H1 (cell line): ENCODE data around the gene TRIM32. TPM values are rescaled to one million over a fixed set of nuclear protein-coding genes. Genes with fewer than 3 reads are reported as not detected.

Experiments used
- CTCF ChIA-PET: fragments of 300-600 bp; sonication (Branson Sonifier 250); formaldehyde crosslinking; loops from one replicate; lab custom pipeline; 2021; ENCODE audit not compliant: partially characterized antibody; lab: Charles Lee
- POLR2A ChIA-PET: fragments of 300-600 bp; sonication (Branson Sonifier 250); formaldehyde crosslinking; loops from one replicate; lab custom pipeline; 2021; ENCODE audit warnings: inconsistent platforms; ENCODE audit not compliant: partially characterized antibody; lab: Charles Lee
- DNase-seq, 2 experiments: peaks; one replicate each; pipeline versions ENCODE4 v3.0.0 to v3.0.0-alpha.2; 2010 to 2022; ENCODE audit warnings: low spot score in 2 of 2, low read depth in 1 of 2, mixed read lengths in 1 of 2
- FAIRE-seq: peaks from 2 replicates; lab custom pipeline; 2011; peaks lifted over from hg19 to GRCh38; lab: Jason Lieb, UNC
- H2AFZ ChIP-seq: 2 replicates; pipeline ENCODE4 v1.8.1; 2012; ENCODE audit warnings: low read length, inconsistent platforms
- H2AK5ac ChIP-seq: 2 replicates; pipeline ENCODE4 v1.6.1; 2013; ENCODE audit warnings: low read depth, low read length
- H2BK120ac ChIP-seq: replicated peaks from 2 replicates; pipeline ENCODE3; 2013; ENCODE audit warnings: low read depth, low read length, inconsistent platforms
- H2BK12ac ChIP-seq: 2 replicates; pipeline ENCODE4 v1.6.1; 2013; ENCODE audit warnings: low read depth, low read length
- H2BK15ac ChIP-seq: 2 replicates; pipeline ENCODE4 v1.6.1; 2013; ENCODE audit warnings: low read length
- H2BK20ac ChIP-seq: 2 replicates; pipeline ENCODE4 v1.6.1; 2013; ENCODE audit warnings: low read length
- H2BK5ac ChIP-seq: 2 replicates; pipeline ENCODE4 v1.6.1; 2013; ENCODE audit warnings: low read depth, low read length
- H3K14ac ChIP-seq: 2 replicates; pipeline ENCODE4 v1.6.1; 2013; ENCODE audit warnings: inconsistent platforms; ENCODE audit not compliant: insufficient read length
- H3K18ac ChIP-seq: 2 replicates; pipeline ENCODE4 v1.6.1; 2013; ENCODE audit warnings: low read length; ENCODE audit errors: extremely low read depth
- H3K23ac ChIP-seq: 2 replicates; pipeline ENCODE4 v1.6.1; 2013; ENCODE audit warnings: inconsistent platforms; ENCODE audit not compliant: insufficient read length
- H3K23me2 ChIP-seq: 2 replicates; pipeline ENCODE4 v1.6.1; 2013; ENCODE audit warnings: low read depth, low read length
- H3K27ac ChIP-seq: 2 replicates; pipeline ENCODE4 v1.6.1; 2011; ENCODE audit warnings: low read depth, low read length, inconsistent platforms
- H3K27me3 ChIP-seq, 4 experiments: replicated peaks in 1 of 4; 1 replicate in 1 of 4; 2 replicates in 3 of 4; pipeline versions ENCODE4 v1.6.1 to v1.8.1; 2011 to 2013; ENCODE audit warnings: low read length in 3 of 4, mild to moderate bottlenecking in 3 of 4, inconsistent platforms in 2 of 4, mixed read lengths in 2 of 4, moderate library complexity in 1 of 4; ENCODE audit not compliant: control insufficient read depth in 3 of 4, insufficient read depth in 3 of 4; ENCODE audit errors: extremely low read depth in 1 of 4
- H3K36me3 ChIP-seq, 4 experiments: 2 replicates each; pipeline versions ENCODE4 v1.6.1 to v1.8.1; 2011 to 2013; ENCODE audit warnings: mild to moderate bottlenecking in 4 of 4, low read length in 3 of 4, moderate library complexity in 2 of 4, control low read depth in 1 of 4, inconsistent platforms in 1 of 4; ENCODE audit not compliant: insufficient read depth in 4 of 4, control insufficient read depth in 2 of 4
- H3K4ac ChIP-seq: replicated peaks from 2 replicates; pipeline ENCODE3; 2013; ENCODE audit warnings: low read length, low read depth, mixed read lengths, inconsistent platforms; ENCODE audit not compliant: insufficient read length
- H3K4me1 ChIP-seq, 4 experiments: replicated peaks in 1 of 4; 1 replicate in 1 of 4; 2 replicates in 3 of 4; pipeline versions ENCODE4 v1.6.1 to v1.8.1; 2011 to 2013; ENCODE audit warnings: low read length in 3 of 4, inconsistent platforms in 2 of 4, mixed read lengths in 1 of 4; ENCODE audit not compliant: insufficient read depth in 4 of 4, control insufficient read depth in 3 of 4
- H3K4me2 ChIP-seq, 2 experiments: 2 replicates each; pipeline versions ENCODE4 v1.6.1 to v1.8.1; 2011 to 2013; ENCODE audit warnings: low read depth in 2 of 2, low read length in 2 of 2, control low read depth in 1 of 2, inconsistent platforms in 1 of 2, mild to moderate bottlenecking in 1 of 2; ENCODE audit not compliant: insufficient read depth in 1 of 2
- H3K4me3 ChIP-seq, 4 experiments: fragments of 200-600, 300-600 bp in 1 of 4; sonication (generic), shearing (Covaris generic), sonication (Bioruptor Twin) in 1 of 4; 2 replicates each; pipeline versions ENCODE4 v1.5.1 to v1.8.1; 2011 to 2016; ENCODE audit warnings: low read length in 4 of 4, low read depth in 3 of 4, control low read depth in 2 of 4, inconsistent platforms in 2 of 4, mild to moderate bottlenecking in 2 of 4, mixed read lengths in 1 of 4, moderate library complexity in 1 of 4; ENCODE audit not compliant: insufficient read depth in 2 of 4; ENCODE audit errors: extremely low read depth in 1 of 4
- H3K56ac ChIP-seq: replicated peaks from 2 replicates; pipeline ENCODE3; 2013; ENCODE audit warnings: low read depth, mild to moderate bottlenecking, mixed read lengths, low read length, inconsistent platforms; ENCODE audit not compliant: insufficient read length
- H3K79me1 ChIP-seq: 2 replicates; pipeline ENCODE4 v1.6.1; 2013; ENCODE audit warnings: low read depth, low read length, control low read depth
- H3K79me2 ChIP-seq, 2 experiments: 2 replicates each; pipeline versions ENCODE4 v1.6.1 to v1.8.1; 2012 to 2013; ENCODE audit warnings: low read length in 2 of 2, mild to moderate bottlenecking in 2 of 2, inconsistent platforms in 1 of 2; ENCODE audit not compliant: insufficient read depth in 2 of 2, control insufficient read depth in 1 of 2
- H3K9ac ChIP-seq, 4 experiments: replicated peaks in 1 of 4; 1 replicate in 1 of 4; 2 replicates in 3 of 4; pipeline versions ENCODE4 v1.6.1 to v1.8.1; 2011 to 2013; ENCODE audit warnings: low read depth in 3 of 4, low read length in 3 of 4, control low read depth in 2 of 4, mild to moderate bottlenecking in 2 of 4, moderate library complexity in 2 of 4, inconsistent platforms in 1 of 4; ENCODE audit errors: extremely low read depth in 1 of 4
- H3K9me3 ChIP-seq, 2 experiments: 2 replicates each; pipeline versions ENCODE4 v1.6.1 to v1.8.1; 2012 to 2013; ENCODE audit warnings: mild to moderate bottlenecking in 2 of 2, moderate library complexity in 2 of 2, control low read depth in 1 of 2, inconsistent platforms in 1 of 2, low read depth in 1 of 2, low read length in 1 of 2, mixed read lengths in 1 of 2; ENCODE audit not compliant: insufficient read depth in 2 of 2
- H4K20me1 ChIP-seq, 2 experiments: replicated peaks in 1 of 2; 2 replicates each; pipeline versions ENCODE3 to v1.8.1; 2011 to 2013; ENCODE audit warnings: inconsistent platforms in 2 of 2, low read length in 2 of 2, mild to moderate bottlenecking in 1 of 2; ENCODE audit not compliant: insufficient read depth in 2 of 2, control insufficient read depth in 1 of 2
- H4K5ac ChIP-seq: 2 replicates; pipeline ENCODE4 v1.6.1; 2013; ENCODE audit warnings: low read length, low read depth, mixed read lengths, inconsistent platforms; ENCODE audit not compliant: insufficient read length
- H4K8ac ChIP-seq: 2 replicates; pipeline ENCODE4 v1.8.0; 2013; ENCODE audit warnings: mild to moderate bottlenecking, moderate library complexity, low read length, inconsistent platforms; ENCODE audit not compliant: insufficient read depth; ENCODE audit errors: extremely low read depth
- H4K91ac ChIP-seq: replicated peaks from 2 replicates; pipeline ENCODE3; 2013; ENCODE audit warnings: low read length, mixed read lengths, inconsistent platforms; ENCODE audit not compliant: insufficient read length
- CBX5 ChIP-seq: fragments of 300-800, 300-1000 bp; sonication (generic); IDR thresholded peaks from 2 replicates; pipeline ENCODE4 v1.7.1; 2016; ENCODE audit warnings: antibody characterized with exemption, low read length, low read depth
- E2F6 ChIP-seq: IDR thresholded peaks from 2 replicates; pipeline ENCODE4 v1.6.1; 2012; ENCODE audit warnings: inconsistent platforms
- EP300 ChIP-seq, 2 experiments: IDR thresholded peaks; 1 replicate in 1 of 2; 2 replicates in 1 of 2; pipeline ENCODE4 v1.6.1; 2011 to 2012; ENCODE audit warnings: low read depth in 2 of 2, low read length in 2 of 2, mild to moderate bottlenecking in 2 of 2, borderline replicate concordance in 1 of 2, inconsistent platforms in 1 of 2, moderate library complexity in 1 of 2
- KDM4A ChIP-seq: IDR thresholded peaks from one replicate; pipeline ENCODE4 v1.7.1; 2012; ENCODE audit warnings: low read depth, mild to moderate bottlenecking, moderate library complexity, low read length, inconsistent platforms; ENCODE audit not compliant: severe bottlenecking
- KDM5A ChIP-seq: fragments of 200-600 bp; IDR thresholded peaks from 2 replicates; pipeline ENCODE4 v1.7.1; 2012; ENCODE audit warnings: mild to moderate bottlenecking, low read length, inconsistent platforms, mixed read lengths
- SIRT6 ChIP-seq: IDR thresholded peaks from one replicate; pipeline ENCODE4 v1.7.1; 2012; ENCODE audit warnings: low read length, inconsistent platforms
- TCF12 ChIP-seq: IDR thresholded peaks from 2 replicates; pipeline ENCODE4 v1.6.1; 2011; ENCODE audit warnings: low read depth, mild to moderate bottlenecking, low read length
- WGBS, 2 experiments: shearing (Covaris generic) in 1 of 2; methylation state at CpG; one replicate each; pipeline versions ENCODE4 v1.1.6 to v1.1.7; 2013 to 2015; ENCODE audit warnings: low lambda C conversion rate in 2 of 2, mixed read lengths in 2 of 2, inconsistent platforms in 1 of 2, low coverage in 1 of 2, missing lambda C conversion rate in 1 of 2; ENCODE audit not compliant: insufficient replicate concordance in 2 of 2, insufficient coverage in 1 of 2, insufficient read length in 1 of 2; ENCODE audit errors: extremely low coverage in 1 of 2, missing lambda C conversion rate in 1 of 2; 5-methylcytosine and 5-hydroxymethylcytosine counted together
- polyA plus RNA-seq, 7 experiments: library from polyadenylated mRNA; depleted of rRNA in 3 of 7; stranded (reverse) in 5 of 7; unstranded in 2 of 7; fragments of >200 nt in 5 of 7; fragments of 200-250 nt in 2 of 7; gene quantifications; 1 replicate in 5 of 7; 2 replicates in 1 of 7; 4 replicates in 1 of 7; pipeline versions ENCODE4 v1.2.1 to v1.2.3, GENCODE V29; 2011 to 2013; ENCODE audit warnings: missing spikeins in 2 of 7, mixed read lengths in 2 of 7
- total RNA-seq: library from RNA; stranded (reverse); fragmentation: NEBNext Ultra II Directional; extraction: Animal tissue kit (Norgen Biotek cat#: 25700); gene quantifications from 2 replicates; pipeline ENCODE4 v1.2.1, GENCODE V29; 2021

TRIM32 gene
- total and polyA plus RNA-seq, 2 of the 8 experiments (the other 6 are each of a cell fraction or from before 2014, with no cell fraction given), result 10.5 to 17.3 TPM

- no peak for FAIRE-seq
- WGBS, 2 experiments, result 89% methylated on average over 9 of the region's 9 CpGs; no CpG with 5 or more reads in 1 of the 2 experiments
- H3K4me1 ChIP-seq, result no peaks in the 10 kb centered on the region
- no peak for TF ChIP-seq CBX5
- no peak for TF ChIP-seq KDM4A
- TF ChIP-seq EP300 (IDR thresholded peaks at IDR 0.05; ENCODE audit: borderline replicate concordance in 1 of 2, low read depth in 2 of 2, low read length in 2 of 2), result no peak
- no peak for TF ChIP-seq KDM5A
- TF ChIP-seq E2F6, result no peak
- TF ChIP-seq TCF12, result no peak
- TF ChIP-seq SIRT6, result no peak
Measured at GRCh38 chr9:116733010-116733641, 46.0 kb downstream of the TRIM32 start.

More at GRCh38 chr9:116733010-116733641, 46.0 kb downstream of the TRIM32 start:
- no peak overlapping the region for H2BK15ac ChIP-seq
- no peak overlapping the region for H4K91ac ChIP-seq
- no peak overlapping the region for H2AK5ac ChIP-seq
- no peak overlapping the region for H3K9ac ChIP-seq
- no peak overlapping the region for H3K4ac ChIP-seq
- H3K27ac ChIP-seq, result no peak overlapping the region
- H3K79me1 ChIP-seq, result no peaks in the 10 kb centered on the region
- H2BK20ac ChIP-seq, result no peak overlapping the region
- ChIA-PET POLR2A (no interaction called here), CTCF (interaction anchor here (1.4 kb wide), 1 partner anchor 125 kb away, joined by 5 read pairs; no protein-coding TSS in a partner anchor)
- H4K8ac ChIP-seq, result no peak overlapping the region
- no peaks in the 10 kb centered on the region for H4K20me1 ChIP-seq
- H3K36me3 ChIP-seq, result no peaks in the 10 kb centered on the region
- no peak overlapping the region for H3K4me3 ChIP-seq
- no peak overlapping the region for H3K18ac ChIP-seq
- H3K56ac ChIP-seq, result no peak overlapping the region
- H2BK120ac ChIP-seq, result no peak overlapping the region
- DNase-seq, result no peak
- H3K27me3 ChIP-seq, result no peaks in the 10 kb centered on the region; a peak in 1 of 7 replicates
- H3K79me2 ChIP-seq, result no peaks in the 10 kb centered on the region
- H3K14ac ChIP-seq, result no peak overlapping the region
- H3K23ac ChIP-seq, result no peak overlapping the region
- no peak overlapping the region for H2BK12ac ChIP-seq
- no peak overlapping the region for H2BK5ac ChIP-seq
- no peaks in the 10 kb centered on the region for H3K9me3 ChIP-seq
- no peaks in the 10 kb centered on the region; the same call in 1 of the 2 replicates for H3K23me2 ChIP-seq
- no peak overlapping the region for H4K5ac ChIP-seq
- no peak overlapping the region for H2AFZ ChIP-seq
- no peak overlapping the region for H3K4me2 ChIP-seq
